Esophagus squamous epithelium (tissue), 5 donors: ENCODE data around the gene TBC1D12. TPM values are rescaled to one million over a fixed set of nuclear protein-coding genes. Genes with fewer than 3 reads are reported as not detected.

Source experiments
- DNase-seq: peaks from one replicate; lab custom pipeline; 2025; lab: John Stamatoyannopoulos, UW
- H3K27ac ChIP-seq, 4 donors: fragments of 200-600 bp; sonication (generic); one replicate each; pipeline ENCODE4 v1.5.1; 2016 to 2019; ENCODE audit warnings: mild to moderate bottlenecking in 1 of 4
- H3K27me3 ChIP-seq, 4 donors: fragments of 200-600 bp; sonication (generic); 1 replicate in 3 of 4; 2 replicates in 1 of 4; pipeline versions ENCODE4 v1.5.1 to v1.6.0; 2017 to 2021; ENCODE audit warnings: antibody characterized with exemption in 1 of 4
- H3K36me3 ChIP-seq, 3 donors: fragments of 200-600 bp; sonication (generic); one replicate each; pipeline ENCODE4 v1.5.1; 2016 to 2019
- H3K4me1 ChIP-seq, 3 donors: fragments of 200-600 bp; sonication (generic); one replicate each; pipeline ENCODE4 v1.5.1; 2017 to 2019
- H3K4me3 ChIP-seq, 4 donors: fragments of 200-600 bp; sonication (generic); 1 replicate in 3 of 4; 2 replicates in 1 of 4; pipeline ENCODE4 v1.5.1; 2016 to 2019; ENCODE audit warnings: mild to moderate bottlenecking in 2 of 4, moderate library complexity in 1 of 4
- H3K9me3 ChIP-seq, 3 donors: fragments of 200-600 bp; sonication (generic); one replicate each; pipeline ENCODE4 v1.5.1; 2016 to 2019
- POLR2A ChIP-seq, 4 donors: fragments of 450-650 bp; IDR thresholded peaks; one replicate each; pipeline ENCODE4 v1.6.1; 2017; ENCODE audit warnings: antibody characterized with exemption in 4 of 4, mild to moderate bottlenecking in 4 of 4, moderate library complexity in 3 of 4
- WGBS, 2 donors: methylation state at CpG; one replicate each; pipeline ENCODE4 v1.1.5; 2018; 5-methylcytosine and 5-hydroxymethylcytosine counted together
- intact Hi-C: fragments of 100-400 bp; cut with DNase I; formaldehyde crosslinking; loops from one replicate; pipeline ENCODE4 v1.15.0; 2022
- total RNA-seq, 4 donors: library from RNA; depleted of rRNA; stranded (reverse); fragments of >200 nt; gene quantifications; one replicate each; pipeline ENCODE4 v1.1.0, GENCODE V29; 2016
- TF ChIP-seq, protein P1 (sequence below), 6 experiments: fragments of 450-650 bp in 4 of 6; fragments of 200-600 bp in 2 of 6; sonication (generic) in 2 of 6; IDR thresholded peaks; one replicate each; pipeline ENCODE4 v1.5.1; 2016 to 2019; ENCODE audit warnings: antibody characterized with exemption in 6 of 6, mild to moderate bottlenecking in 4 of 6, moderate library complexity in 4 of 6
- donor health status: DM: yes; HTN: yes; CAD: no.

Gene TBC1D12
- total RNA-seq, 4 donors from 2014 or later: 5.2 to 13.5 (median 7.0) TPM

DNA sequence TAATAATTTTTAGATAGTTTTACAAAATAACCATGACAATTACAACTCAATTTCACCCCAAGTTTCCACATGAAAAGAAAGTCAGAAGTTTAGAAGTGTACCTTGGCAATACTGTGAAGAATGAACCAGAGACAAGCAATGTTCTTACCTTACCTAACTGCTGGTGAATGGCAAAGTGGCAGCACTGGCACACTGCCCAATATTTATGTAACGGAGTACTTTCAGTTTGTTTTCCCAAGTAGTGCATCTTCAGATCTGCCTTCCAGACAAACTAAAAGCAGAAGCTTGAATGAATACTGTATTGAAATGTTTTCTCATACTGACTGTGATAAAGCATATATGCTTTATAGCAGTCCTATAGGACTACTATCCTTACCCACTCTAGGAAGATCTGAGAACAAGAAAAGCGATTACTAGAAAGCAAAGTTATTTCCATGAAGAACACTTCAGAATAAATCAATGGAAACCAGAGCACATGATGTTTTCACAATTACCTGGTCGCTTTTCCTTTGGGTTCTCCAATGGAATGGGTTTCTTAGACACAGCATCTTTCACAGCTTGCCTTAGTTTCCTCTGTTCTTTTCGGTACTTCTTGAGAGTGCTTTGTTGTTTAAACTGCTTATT is 41.1 kb upstream of the TBC1D12 start:
- Histone ChIP-seq H3K9me3 (no peaks in the 10 kb centered on the region), H3K4me3 (peak overlapping the region in 3 of 4 donors; percentile 8 to 94 (median 64)), H3K36me3 (peaks cover 0 to 44% (median 7%) of the 10 kb centered on the region in 3 donors), H3K4me1 (peaks cover 3 to 26% (median 19%) of the 10 kb centered on the region in 3 donors), H3K27ac (peak overlapping the region in 1 of 4 donors; percentile 63), H3K27me3 (no peaks in the 10 kb centered on the region)
- DNase-seq: no peak
- TF ChIP-seq, protein P1, sequence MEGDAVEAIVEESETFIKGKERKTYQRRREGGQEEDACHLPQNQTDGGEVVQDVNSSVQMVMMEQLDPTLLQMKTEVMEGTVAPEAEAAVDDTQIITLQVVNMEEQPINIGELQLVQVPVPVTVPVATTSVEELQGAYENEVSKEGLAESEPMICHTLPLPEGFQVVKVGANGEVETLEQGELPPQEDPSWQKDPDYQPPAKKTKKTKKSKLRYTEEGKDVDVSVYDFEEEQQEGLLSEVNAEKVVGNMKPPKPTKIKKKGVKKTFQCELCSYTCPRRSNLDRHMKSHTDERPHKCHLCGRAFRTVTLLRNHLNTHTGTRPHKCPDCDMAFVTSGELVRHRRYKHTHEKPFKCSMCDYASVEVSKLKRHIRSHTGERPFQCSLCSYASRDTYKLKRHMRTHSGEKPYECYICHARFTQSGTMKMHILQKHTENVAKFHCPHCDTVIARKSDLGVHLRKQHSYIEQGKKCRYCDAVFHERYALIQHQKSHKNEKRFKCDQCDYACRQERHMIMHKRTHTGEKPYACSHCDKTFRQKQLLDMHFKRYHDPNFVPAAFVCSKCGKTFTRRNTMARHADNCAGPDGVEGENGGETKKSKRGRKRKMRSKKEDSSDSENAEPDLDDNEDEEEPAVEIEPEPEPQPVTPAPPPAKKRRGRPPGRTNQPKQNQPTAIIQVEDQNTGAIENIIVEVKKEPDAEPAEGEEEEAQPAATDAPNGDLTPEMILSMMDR (IDR thresholded peaks at IDR 0.05): no peak
- TF ChIP-seq POLR2A (IDR thresholded peaks at IDR 0.05): no peak
- 42 to 49% methylated on average over 4 of the region's 4 CpGs for WGBS, 2 donors
- intact Hi-C loops: loop anchor here (10.0 kb wide), 1 partner anchor 84 kb away; no protein-coding TSS in a partner anchor

DNA sequence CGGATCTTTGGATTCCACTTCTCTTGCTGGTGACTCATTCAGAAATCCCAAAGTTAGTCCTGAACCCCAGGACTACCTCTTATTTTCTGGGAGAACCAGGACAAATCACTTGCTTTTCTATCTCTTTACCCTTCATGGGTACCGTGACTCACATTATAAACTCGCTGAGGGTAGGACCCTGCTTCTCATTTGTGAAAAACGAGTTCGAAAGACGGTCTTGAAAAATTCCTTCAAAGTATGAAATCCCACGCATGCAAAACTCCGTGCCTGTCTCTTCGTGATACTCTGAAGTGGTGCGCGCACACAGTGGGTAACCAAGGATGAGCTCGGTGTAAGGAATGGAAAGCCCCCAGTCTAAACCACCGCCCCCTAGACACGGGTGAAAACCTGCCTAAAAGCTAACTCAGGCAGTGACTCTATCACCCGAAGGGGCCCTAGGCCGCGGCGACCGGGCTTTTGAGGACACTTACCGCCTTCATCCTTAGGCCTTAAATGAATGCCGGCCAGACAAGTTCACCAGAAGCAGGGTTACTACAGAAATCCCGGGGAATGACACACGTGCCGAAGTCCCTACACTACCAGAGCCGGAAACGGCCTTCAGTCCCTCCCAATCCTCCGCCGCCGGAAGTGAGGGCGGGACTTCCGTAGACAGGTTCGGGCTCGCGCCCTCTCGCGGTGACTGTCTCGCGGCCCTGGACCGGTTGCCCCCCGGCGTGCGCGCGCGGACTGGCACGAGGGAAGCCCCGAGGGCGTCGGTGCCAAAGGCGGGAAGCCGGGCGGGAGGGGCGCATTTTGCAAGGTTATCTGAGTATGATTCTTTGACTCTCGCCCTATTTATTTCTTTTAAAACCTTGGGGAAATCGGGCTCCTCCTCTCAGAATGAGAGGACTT is 39.7 kb upstream of the TBC1D12 start, which contains the start of gene NOC3L:
NOC3L (minus strand) TSS at position 580 of the 891 bp plus-strand sequence; CDS start at position 479, 101 bp downstream.
- WGBS, 2 donors: 0 to 1% methylated on average over 36 to 51 of the region's 55 CpGs
- Histone ChIP-seq H3K4me3 (peak within 1 kb of the TSS; percentile 57 to 94 (median 64)), H3K4me1 (peaks cover 3 to 26% (median 19%) of the 10 kb centered on the region in 3 donors), H3K36me3 (peaks cover 0 to 31% (median 0%) of the 10 kb centered on the region in 3 donors), H3K27me3 (no peaks in the 10 kb centered on the region), H3K9me3 (no peaks in the 10 kb centered on the region), H3K27ac (peak within 1 kb of the TSS; percentile 63 to 90 (median 79))
- TF ChIP-seq POLR2A (IDR thresholded peaks at IDR 0.05): no peak
- TF ChIP-seq, protein P1 (IDR thresholded peaks at IDR 0.05): peak; percentile 71 to 90 (median 82)
- peak; percentile 65 for DNase-seq
- intact Hi-C loops: loop anchor here (10.0 kb wide), 1 partner anchor 82 kb away; no protein-coding TSS in a partner anchor

DNA sequence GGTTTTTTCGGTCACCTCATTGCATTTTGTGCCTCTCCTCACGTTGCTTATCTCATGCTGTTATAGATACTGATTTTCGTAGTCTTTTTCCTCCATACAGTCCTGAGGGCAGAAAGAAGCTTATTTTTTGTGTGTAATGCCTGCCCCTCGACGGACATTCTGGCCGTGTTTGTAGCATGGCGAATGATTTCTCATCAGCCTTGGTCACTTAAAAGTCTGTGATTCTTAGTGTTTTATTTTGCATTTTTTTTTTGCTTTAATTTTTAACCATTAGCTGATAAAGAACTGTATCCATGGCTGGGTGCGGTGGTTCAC is 39.1 kb upstream of the TBC1D12 start:
- Histone ChIP-seq H3K4me3 (peak overlapping the region; percentile 57 to 94 (median 64)), H3K4me1 (peaks cover 3 to 26% (median 19%) of the 10 kb centered on the region in 3 donors), H3K9me3 (no peaks in the 10 kb centered on the region), H3K27me3 (no peaks in the 10 kb centered on the region), H3K27ac (peak overlapping the region; percentile 63 to 90 (median 79)), H3K36me3 (peaks cover 0 to 25% (median 0%) of the 10 kb centered on the region in 3 donors)
- no peak for DNase-seq
- TF ChIP-seq, protein P1 (IDR thresholded peaks at IDR 0.05): no peak
- no peak for TF ChIP-seq POLR2A (IDR thresholded peaks at IDR 0.05)
- 18 to 34% methylated on average over 7 to 8 of the region's 8 CpGs for WGBS, 2 donors
- intact Hi-C loops: loop anchor here (10.0 kb wide), 1 partner anchor 82 kb away; no protein-coding TSS in a partner anchor

DNA sequence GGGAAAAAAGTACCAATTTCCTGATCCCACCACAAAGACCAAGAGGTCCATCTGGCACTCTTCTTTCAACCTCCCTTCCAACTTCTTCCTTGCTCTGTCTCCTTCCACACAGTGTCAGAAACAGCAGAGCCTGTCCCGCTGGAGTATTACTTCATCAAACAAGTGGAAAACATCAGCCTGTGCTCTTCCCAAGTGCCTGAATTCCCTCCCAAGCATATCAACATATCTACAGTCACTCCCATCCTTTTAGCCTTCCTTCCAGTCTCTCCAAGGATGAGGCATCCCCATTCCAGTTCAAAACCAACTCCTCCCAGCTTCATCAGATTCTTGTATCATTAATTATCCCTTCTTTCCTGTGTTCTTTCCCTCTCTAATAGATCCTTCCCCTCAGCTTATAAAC is 37.9 kb upstream of the TBC1D12 start:
- intact Hi-C loops: loop anchor here (10.0 kb wide), 1 partner anchor 80 kb away; no protein-coding TSS in a partner anchor

More for the DNA sequence above, 37.9 kb upstream of the TBC1D12 start:
- no peak overlapping the region for H3K27ac ChIP-seq
- no peak for TF ChIP-seq POLR2A (IDR thresholded peaks at IDR 0.05)
- TF ChIP-seq, protein P1 (IDR thresholded peaks at IDR 0.05): no peak
- H3K27me3 ChIP-seq: no peaks in the 10 kb centered on the region
- DNase-seq: no peak
- 69 to 82% methylated on average over 1 of the region's 1 CpG for WGBS, 2 donors
- no peak overlapping the region for H3K4me3 ChIP-seq
- peaks cover 3 to 26% (median 19%) of the 10 kb centered on the region in 3 donors for H3K4me1 ChIP-seq
- H3K9me3 ChIP-seq: no peaks in the 10 kb centered on the region
- H3K36me3 ChIP-seq: peaks cover 0 to 12% (median 0%) of the 10 kb centered on the region in 3 donors
